SK-N-SH treated with all-trans-retinoic acid at 6 μM for 48 hours (cell line): ENCODE results near the gene IGFBP1.

Experiments
- ATAC-seq: fragments of 200-7000 bp; cut with Tn5 transposase; 3 replicates; pipeline ENCODE4 v1.9.1; 2020; ENCODE audit warnings: mild to moderate bottlenecking, moderate library complexity
- ARNTL ChIP-seq: fragments of 450-650 bp; formaldehyde crosslinking; IDR thresholded peaks from 2 replicates; pipeline ENCODE4 v1.5.0; 2020; ENCODE audit warnings: low read depth, mild to moderate bottlenecking, moderate library complexity, borderline replicate concordance
- BACH2 ChIP-seq: fragments of 250-450 bp; sonication (Bioruptor Pico); IDR thresholded peaks from 2 replicates; pipeline ENCODE4 v1.9.0; 2021; ENCODE audit warnings: mild to moderate bottlenecking, borderline replicate concordance
- CSDC2 ChIP-seq: fragments of 250-450 bp; sonication (Bioruptor Pico); IDR thresholded peaks from 2 replicates; pipeline ENCODE4 v1.5.0; 2020; ENCODE audit warnings: mild to moderate bottlenecking, moderate library complexity
- ESRRG ChIP-seq: fragments of 250-450 bp; sonication (Bioruptor Pico); IDR thresholded peaks from 2 replicates; pipeline ENCODE4 v1.6.1; 2021; ENCODE audit warnings: mild to moderate bottlenecking
- GLIS3 ChIP-seq: fragments of 250-450 bp; sonication (Bioruptor Pico); IDR thresholded peaks from 2 replicates; pipeline ENCODE4 v1.5.0; 2020; ENCODE audit warnings: mild to moderate bottlenecking, moderate library complexity
- ISL1 ChIP-seq: fragments of 250-450 bp; sonication (Bioruptor Pico); IDR thresholded peaks from 2 replicates; pipeline ENCODE4 v2.1.2; 2022; ENCODE audit warnings: mild to moderate bottlenecking, moderate library complexity
- OSR1 ChIP-seq: fragments of 250-450 bp; sonication (Bioruptor Pico); IDR thresholded peaks from 2 replicates; pipeline ENCODE4 v1.8.0; 2022; ENCODE audit warnings: moderate library complexity, mild to moderate bottlenecking, inconsistent platforms
- PPARA ChIP-seq: fragments of 250-450 bp; sonication (Bioruptor Pico); IDR thresholded peaks from 2 replicates; pipeline ENCODE4 v1.5.0; 2020; ENCODE audit warnings: mild to moderate bottlenecking, borderline replicate concordance
- RARB ChIP-seq: fragments of 250-450 bp; sonication (Bioruptor Pico); IDR thresholded peaks from 2 replicates; pipeline ENCODE4 v1.8.0; 2021; ENCODE audit warnings: mild to moderate bottlenecking, moderate library complexity
- SNAI2 ChIP-seq: fragments of 250-450 bp; sonication (Bioruptor Pico); IDR thresholded peaks from 2 replicates; pipeline ENCODE4 v1.5.0; 2020; ENCODE audit warnings: mild to moderate bottlenecking, moderate library complexity
- TCF4 ChIP-seq: fragments of 250-450 bp; sonication (Bioruptor Pico); IDR thresholded peaks from 2 replicates; pipeline ENCODE4 v1.8.0; 2021; ENCODE audit warnings: mild to moderate bottlenecking, moderate library complexity, borderline replicate concordance
- ZC3H10 ChIP-seq: fragments of 250-450 bp; sonication (Bioruptor Pico); IDR thresholded peaks from 2 replicates; pipeline ENCODE4 v1.5.1; 2021; ENCODE audit warnings: mild to moderate bottlenecking, moderate library complexity
- ZFP3 ChIP-seq: fragments of 250-450 bp; sonication (Bioruptor Pico); IDR thresholded peaks from 2 replicates; pipeline ENCODE4 v1.5.0; 2020; ENCODE audit warnings: mild to moderate bottlenecking, moderate library complexity
- ZFP30 ChIP-seq: fragments of 450-650 bp; formaldehyde crosslinking; IDR thresholded peaks from 2 replicates; pipeline ENCODE4 v1.5.0; 2022; ENCODE audit warnings: mild to moderate bottlenecking, moderate library complexity
- ZNF565 ChIP-seq: fragments of 450-650 bp; formaldehyde crosslinking; conservative IDR thresholded peaks from 2 replicates; pipeline ENCODE4 v1.5.0; 2020; ENCODE audit warnings: low read depth, mild to moderate bottlenecking, moderate library complexity
- ZNF70 ChIP-seq: fragments of 450-650 bp; formaldehyde crosslinking; IDR thresholded peaks from 2 replicates; pipeline ENCODE4 v1.5.0; 2020; ENCODE audit warnings: mild to moderate bottlenecking, moderate library complexity
- ZNF8 ChIP-seq: fragments of 450-650 bp; formaldehyde crosslinking; IDR thresholded peaks from 2 replicates; pipeline ENCODE4 v1.5.0; 2020; ENCODE audit warnings: mild to moderate bottlenecking, moderate library complexity
- TF ChIP-seq, protein P1 (sequence below): fragments of 250-450 bp; sonication (Bioruptor Pico); IDR thresholded peaks from 2 replicates; pipeline ENCODE4 v1.8.0; 2021; ENCODE audit warnings: low read depth, mild to moderate bottlenecking, moderate library complexity, borderline replicate concordance
- TF ChIP-seq, protein P2 (sequence below): fragments of 250-450 bp; sonication (Bioruptor Pico); IDR thresholded peaks from 2 replicates; pipeline ENCODE4 v1.8.0; 2020; ENCODE audit warnings: mild to moderate bottlenecking, moderate library complexity, borderline replicate concordance
- TF ChIP-seq, protein P3 (sequence below): fragments of 250-450 bp; sonication (Bioruptor Pico); IDR thresholded peaks from 2 replicates; pipeline ENCODE4 v1.5.1; 2020; ENCODE audit warnings: low read depth, mild to moderate bottlenecking, moderate library complexity
- TF ChIP-seq, protein P4 (sequence below): fragments of 250-450 bp; sonication (Bioruptor Pico); IDR thresholded peaks from 2 replicates; pipeline ENCODE4 v1.5.0; 2020; ENCODE audit warnings: mild to moderate bottlenecking, moderate library complexity
- TF ChIP-seq, protein P5 (sequence below): fragments of 250-450 bp; sonication (Bioruptor Pico); IDR thresholded peaks from 2 replicates; pipeline ENCODE4 v1.5.1; 2021; ENCODE audit warnings: mild to moderate bottlenecking, moderate library complexity

Gene IGFBP1

DNA sequence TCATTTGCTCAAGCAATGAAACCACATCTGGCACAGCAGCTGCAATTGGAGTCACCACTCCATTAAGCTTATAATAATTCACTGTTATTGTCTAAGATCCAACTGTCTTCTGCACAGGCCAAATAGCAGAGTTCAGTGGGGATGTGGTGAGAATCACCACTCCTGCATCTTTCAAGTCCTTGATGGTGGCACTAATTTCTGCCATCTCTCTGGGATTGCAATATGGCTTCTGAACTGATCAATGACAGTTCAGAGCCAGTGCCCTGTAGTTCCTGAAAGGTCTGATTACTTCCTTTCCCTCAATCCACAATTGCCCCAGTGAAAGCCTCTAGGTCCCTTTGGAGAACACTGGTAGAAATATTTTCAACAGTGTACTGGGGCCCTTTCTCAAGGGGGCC, 6.4 kb downstream of the IGFBP1 start:
- ATAC-seq, result no peak
- TF ChIP-seq TCF4 (no peak), RARB (CRISPR knock-in tag) (no peak), GLIS3 (CRISPR knock-in tag) (no peak), ZNF70 (no peak), ARNTL (CRISPR knock-in tag) (no peak), ZNF565 (no peak), ZNF8 (CRISPR knock-in tag) (no peak), ZFP30 (CRISPR knock-in tag) (no peak), CSDC2 (no peak), ZFP3 (CRISPR knock-in tag) (no peak), ESRRG (CRISPR knock-in tag) (no peak)
- TF ChIP-seq, protein P1, sequence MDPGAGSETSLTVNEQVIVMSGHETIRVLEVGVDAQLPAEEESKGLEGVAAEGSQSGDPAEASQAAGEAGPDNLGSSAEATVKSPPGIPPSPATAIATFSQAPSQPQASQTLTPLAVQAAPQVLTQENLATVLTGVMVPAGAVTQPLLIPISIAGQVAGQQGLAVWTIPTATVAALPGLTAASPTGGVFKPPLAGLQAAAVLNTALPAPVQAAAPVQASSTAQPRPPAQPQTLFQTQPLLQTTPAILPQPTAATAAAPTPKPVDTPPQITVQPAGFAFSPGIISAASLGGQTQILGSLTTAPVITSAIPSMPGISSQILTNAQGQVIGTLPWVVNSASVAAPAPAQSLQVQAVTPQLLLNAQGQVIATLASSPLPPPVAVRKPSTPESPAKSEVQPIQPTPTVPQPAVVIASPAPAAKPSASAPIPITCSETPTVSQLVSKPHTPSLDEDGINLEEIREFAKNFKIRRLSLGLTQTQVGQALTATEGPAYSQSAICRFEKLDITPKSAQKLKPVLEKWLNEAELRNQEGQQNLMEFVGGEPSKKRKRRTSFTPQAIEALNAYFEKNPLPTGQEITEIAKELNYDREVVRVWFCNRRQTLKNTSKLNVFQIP (CRISPR knock-in tag), result no peak
- TF ChIP-seq, protein P2, sequence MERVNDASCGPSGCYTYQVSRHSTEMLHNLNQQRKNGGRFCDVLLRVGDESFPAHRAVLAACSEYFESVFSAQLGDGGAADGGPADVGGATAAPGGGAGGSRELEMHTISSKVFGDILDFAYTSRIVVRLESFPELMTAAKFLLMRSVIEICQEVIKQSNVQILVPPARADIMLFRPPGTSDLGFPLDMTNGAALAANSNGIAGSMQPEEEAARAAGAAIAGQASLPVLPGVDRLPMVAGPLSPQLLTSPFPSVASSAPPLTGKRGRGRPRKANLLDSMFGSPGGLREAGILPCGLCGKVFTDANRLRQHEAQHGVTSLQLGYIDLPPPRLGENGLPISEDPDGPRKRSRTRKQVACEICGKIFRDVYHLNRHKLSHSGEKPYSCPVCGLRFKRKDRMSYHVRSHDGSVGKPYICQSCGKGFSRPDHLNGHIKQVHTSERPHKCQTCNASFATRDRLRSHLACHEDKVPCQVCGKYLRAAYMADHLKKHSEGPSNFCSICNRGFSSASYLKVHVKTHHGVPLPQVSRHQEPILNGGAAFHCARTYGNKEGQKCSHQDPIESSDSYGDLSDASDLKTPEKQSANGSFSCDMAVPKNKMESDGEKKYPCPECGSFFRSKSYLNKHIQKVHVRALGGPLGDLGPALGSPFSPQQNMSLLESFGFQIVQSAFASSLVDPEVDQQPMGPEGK (CRISPR knock-in tag), result no peak

DNA sequence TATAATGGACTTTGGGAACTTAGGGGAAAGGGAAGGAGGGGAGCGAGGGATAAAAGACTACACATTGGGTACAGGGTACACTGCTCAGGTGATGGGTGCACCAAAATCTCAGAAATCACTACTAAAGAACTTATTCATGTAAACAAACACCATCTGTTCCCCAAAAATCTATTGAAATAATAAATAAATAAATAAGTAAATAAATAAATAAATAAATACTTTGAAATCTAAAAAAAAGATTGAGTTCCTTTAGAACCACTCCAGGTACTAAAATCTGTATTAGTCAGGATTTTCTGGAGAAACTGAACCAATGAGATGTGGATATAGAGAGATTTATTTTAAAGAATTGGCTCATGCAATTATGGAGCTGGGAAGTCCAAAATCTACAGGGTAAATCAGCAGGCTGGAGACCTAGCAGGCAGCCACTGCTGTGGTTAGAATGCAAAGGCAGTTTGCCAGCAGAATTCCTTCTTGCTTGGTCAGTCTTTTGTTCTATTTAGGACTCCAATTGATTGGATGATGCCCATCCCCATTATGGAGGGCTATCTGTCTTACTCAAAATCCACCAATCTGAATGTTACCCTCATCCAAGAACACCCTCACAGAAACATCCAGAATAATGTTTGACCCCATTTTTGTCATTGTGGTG, 8.9 kb downstream of the IGFBP1 start:
- TF ChIP-seq, protein P3, sequence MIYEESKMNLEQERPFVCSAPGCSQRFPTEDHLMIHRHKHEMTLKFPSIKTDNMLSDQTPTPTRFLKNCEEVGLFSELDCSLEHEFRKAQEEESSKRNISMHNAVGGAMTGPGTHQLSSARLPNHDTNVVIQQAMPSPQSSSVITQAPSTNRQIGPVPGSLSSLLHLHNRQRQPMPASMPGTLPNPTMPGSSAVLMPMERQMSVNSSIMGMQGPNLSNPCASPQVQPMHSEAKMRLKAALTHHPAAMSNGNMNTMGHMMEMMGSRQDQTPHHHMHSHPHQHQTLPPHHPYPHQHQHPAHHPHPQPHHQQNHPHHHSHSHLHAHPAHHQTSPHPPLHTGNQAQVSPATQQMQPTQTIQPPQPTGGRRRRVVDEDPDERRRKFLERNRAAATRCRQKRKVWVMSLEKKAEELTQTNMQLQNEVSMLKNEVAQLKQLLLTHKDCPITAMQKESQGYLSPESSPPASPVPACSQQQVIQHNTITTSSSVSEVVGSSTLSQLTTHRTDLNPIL (CRISPR knock-in tag), result no peak
- TF ChIP-seq SNAI2 (CRISPR knock-in tag) (0 out of 2 replicates have a peak, but pooled peaks have one; percentile 48), BACH2 (CRISPR knock-in tag) (no peak), ISL1 (CRISPR knock-in tag) (peak; percentile 43)
- peak; percentile 58 for ATAC-seq

DNA sequence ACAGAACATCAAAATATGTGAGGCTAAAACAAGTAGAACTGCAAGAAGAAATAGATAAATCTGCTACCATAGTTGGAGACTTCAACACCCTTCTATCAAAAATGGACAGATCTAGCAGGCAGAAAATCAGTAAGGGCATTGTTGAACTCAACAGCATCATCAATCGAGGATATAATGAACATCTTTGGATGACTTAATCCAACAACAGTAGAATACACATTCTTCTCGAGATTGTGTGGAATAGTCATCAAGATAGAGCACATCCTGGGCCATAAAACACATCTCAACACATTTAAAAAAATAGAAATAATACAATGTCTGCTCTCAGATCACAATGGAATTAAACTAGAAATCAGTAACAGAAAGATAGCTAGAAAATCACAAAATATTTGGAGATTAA, 9.9 kb downstream of the IGFBP1 start:
- no peak for TF ChIP-seq ZC3H10 (CRISPR knock-in tag)
- no peak for TF ChIP-seq BACH2 (CRISPR knock-in tag)
- TF ChIP-seq RARB (CRISPR knock-in tag), result no peak
- TF ChIP-seq OSR1 (CRISPR knock-in tag), result no peak
- no peak for ATAC-seq

DNA sequence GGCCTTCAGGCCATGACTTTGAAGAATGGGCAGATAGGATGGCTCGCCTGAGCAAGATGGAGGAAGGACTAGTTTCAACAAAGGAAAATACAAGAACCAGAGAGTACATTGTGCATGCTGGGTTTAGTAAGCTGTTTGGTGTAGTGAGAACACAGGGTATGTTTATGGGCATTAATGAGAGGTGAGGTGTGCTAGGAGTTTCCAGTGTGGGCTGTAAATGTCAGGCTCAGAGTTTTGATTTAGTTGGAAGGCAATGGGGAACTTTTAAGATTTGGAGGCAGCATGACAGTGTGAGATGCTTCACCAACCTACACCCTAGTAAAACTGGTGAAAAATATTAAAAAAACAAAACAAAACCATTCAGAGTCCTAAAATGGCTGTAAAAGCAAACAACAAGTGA, 13.3 kb downstream of the IGFBP1 start:
- ATAC-seq, result no peak
- TF ChIP-seq, protein P1 (CRISPR knock-in tag), result no peak
- TF ChIP-seq SNAI2 (CRISPR knock-in tag) (no peak), OSR1 (CRISPR knock-in tag) (no peak), ZNF8 (CRISPR knock-in tag) (no peak), ZFP30 (CRISPR knock-in tag) (no peak), ZC3H10 (CRISPR knock-in tag) (no peak), ZFP3 (CRISPR knock-in tag) (no peak), TCF4 (no peak), ARNTL (CRISPR knock-in tag) (no peak), ISL1 (CRISPR knock-in tag) (no peak), ESRRG (CRISPR knock-in tag) (no peak), BACH2 (CRISPR knock-in tag) (no peak), PPARA (no peak)
- TF ChIP-seq, protein P4, sequence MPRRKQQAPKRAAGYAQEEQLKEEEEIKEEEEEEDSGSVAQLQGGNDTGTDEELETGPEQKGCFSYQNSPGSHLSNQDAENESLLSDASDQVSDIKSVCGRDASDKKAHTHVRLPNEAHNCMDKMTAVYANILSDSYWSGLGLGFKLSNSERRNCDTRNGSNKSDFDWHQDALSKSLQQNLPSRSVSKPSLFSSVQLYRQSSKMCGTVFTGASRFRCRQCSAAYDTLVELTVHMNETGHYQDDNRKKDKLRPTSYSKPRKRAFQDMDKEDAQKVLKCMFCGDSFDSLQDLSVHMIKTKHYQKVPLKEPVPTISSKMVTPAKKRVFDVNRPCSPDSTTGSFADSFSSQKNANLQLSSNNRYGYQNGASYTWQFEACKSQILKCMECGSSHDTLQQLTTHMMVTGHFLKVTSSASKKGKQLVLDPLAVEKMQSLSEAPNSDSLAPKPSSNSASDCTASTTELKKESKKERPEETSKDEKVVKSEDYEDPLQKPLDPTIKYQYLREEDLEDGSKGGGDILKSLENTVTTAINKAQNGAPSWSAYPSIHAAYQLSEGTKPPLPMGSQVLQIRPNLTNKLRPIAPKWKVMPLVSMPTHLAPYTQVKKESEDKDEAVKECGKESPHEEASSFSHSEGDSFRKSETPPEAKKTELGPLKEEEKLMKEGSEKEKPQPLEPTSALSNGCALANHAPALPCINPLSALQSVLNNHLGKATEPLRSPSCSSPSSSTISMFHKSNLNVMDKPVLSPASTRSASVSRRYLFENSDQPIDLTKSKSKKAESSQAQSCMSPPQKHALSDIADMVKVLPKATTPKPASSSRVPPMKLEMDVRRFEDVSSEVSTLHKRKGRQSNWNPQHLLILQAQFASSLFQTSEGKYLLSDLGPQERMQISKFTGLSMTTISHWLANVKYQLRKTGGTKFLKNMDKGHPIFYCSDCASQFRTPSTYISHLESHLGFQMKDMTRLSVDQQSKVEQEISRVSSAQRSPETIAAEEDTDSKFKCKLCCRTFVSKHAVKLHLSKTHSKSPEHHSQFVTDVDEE, result no peak
- TF ChIP-seq, protein P2 (CRISPR knock-in tag), result no peak
- TF ChIP-seq, protein P5, sequence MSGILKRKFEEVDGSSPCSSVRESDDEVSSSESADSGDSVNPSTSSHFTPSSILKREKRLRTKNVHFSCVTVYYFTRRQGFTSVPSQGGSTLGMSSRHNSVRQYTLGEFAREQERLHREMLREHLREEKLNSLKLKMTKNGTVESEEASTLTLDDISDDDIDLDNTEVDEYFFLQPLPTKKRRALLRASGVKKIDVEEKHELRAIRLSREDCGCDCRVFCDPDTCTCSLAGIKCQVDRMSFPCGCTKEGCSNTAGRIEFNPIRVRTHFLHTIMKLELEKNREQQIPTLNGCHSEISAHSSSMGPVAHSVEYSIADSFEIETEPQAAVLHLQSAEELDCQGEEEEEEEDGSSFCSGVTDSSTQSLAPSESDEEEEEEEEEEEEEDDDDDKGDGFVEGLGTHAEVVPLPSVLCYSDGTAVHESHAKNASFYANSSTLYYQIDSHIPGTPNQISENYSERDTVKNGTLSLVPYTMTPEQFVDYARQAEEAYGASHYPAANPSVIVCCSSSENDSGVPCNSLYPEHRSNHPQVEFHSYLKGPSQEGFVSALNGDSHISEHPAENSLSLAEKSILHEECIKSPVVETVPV (CRISPR knock-in tag), result no peak
